IMR-90 (cell line): ENCODE measurements around the gene ADPRHL1. TPM values are rescaled to one million over a fixed set of nuclear protein-coding genes. Genes with fewer than 3 reads are reported as not detected.

Experiments used
- ATAC-seq: fragments of 200-7000 bp; cut with Tn5 transposase; 2 replicates; pipeline ENCODE4 v1.9.1; 2020; ENCODE audit warnings: low read depth, mild to moderate bottlenecking, moderate library complexity
- BruUV-seq: library from RNA; stranded (reverse); fragments of 400-500 nt; replicated peaks from 2 replicates; lab custom pipeline; 2021; lab: Mats Ljungman, UMichigan
- CTCF ChIA-PET: fragments of 300-600 bp; formaldehyde crosslinking; extraction: SDS; loops from one replicate; lab custom pipeline; 2021; ENCODE audit warnings: antibody characterized with exemption; lab: Yijun Ruan, JAX
- POLR2A ChIA-PET: fragments of 300-600 bp; sonication (Branson Sonifier 250); formaldehyde crosslinking; loops from one replicate; lab custom pipeline; 2022; ENCODE audit warnings: antibody characterized with exemption; ENCODE audit not compliant: unreplicated experiment; lab: Charles Lee
- DNase-seq: peaks from one replicate; pipeline ENCODE4 v3.0.0; 2013
- H2AFZ ChIP-seq: replicated peaks from 2 replicates; pipeline ENCODE3; 2013; ENCODE audit warnings: low read length, mild to moderate bottlenecking; ENCODE audit not compliant: poor library complexity
- H2AK5ac ChIP-seq: 2 replicates; pipeline ENCODE4 v1.6.1; 2013; ENCODE audit warnings: low read depth, low read length, inconsistent platforms
- H2AK9ac ChIP-seq: replicated peaks from 2 replicates; pipeline ENCODE3; 2013; ENCODE audit warnings: mild to moderate bottlenecking, low read depth, low read length, moderate library complexity; ENCODE audit not compliant: poor library complexity
- H2BK120ac ChIP-seq: 2 replicates; pipeline ENCODE4 v1.6.1; 2013; ENCODE audit warnings: low read depth, low read length, inconsistent platforms
- H2BK15ac ChIP-seq: 3 replicates; pipeline ENCODE4 v1.6.1; 2013; ENCODE audit warnings: low read depth, low read length, inconsistent platforms
- H2BK20ac ChIP-seq: 2 replicates; pipeline ENCODE4 v1.6.1; 2013; ENCODE audit warnings: low read depth, mild to moderate bottlenecking, inconsistent platforms, low read length, moderate library complexity
- H2BK5ac ChIP-seq: 2 replicates; pipeline ENCODE4 v1.6.1; 2013; ENCODE audit warnings: mild to moderate bottlenecking, low read depth, low read length, inconsistent platforms; ENCODE audit not compliant: poor library complexity, severe bottlenecking
- H3K14ac ChIP-seq: replicated peaks from 2 replicates; pipeline ENCODE4 v1.6.1; 2013; ENCODE audit warnings: low read depth, low read length, inconsistent platforms
- H3K18ac ChIP-seq: 2 replicates; pipeline ENCODE4 v1.6.1; 2013; ENCODE audit warnings: low read depth, low read length, control low read depth
- H3K23ac ChIP-seq: 2 replicates; pipeline ENCODE4 v1.6.1; 2013; ENCODE audit warnings: low read depth, low read length, inconsistent platforms
- H3K27ac ChIP-seq: 2 replicates; pipeline ENCODE4 v1.5.1; 2013; ENCODE audit warnings: mild to moderate bottlenecking, control low read depth, low read length; ENCODE audit not compliant: insufficient read depth
- H3K27me3 ChIP-seq: 2 replicates; pipeline ENCODE4 v1.6.1; 2013; ENCODE audit warnings: low read length; ENCODE audit not compliant: control insufficient read depth, insufficient read depth
- H3K36me3 ChIP-seq: 2 replicates; pipeline ENCODE4 v1.6.1; 2013; ENCODE audit warnings: low read length, mixed read lengths; ENCODE audit not compliant: control insufficient read depth, insufficient read depth
- H3K4ac ChIP-seq: 2 replicates; pipeline ENCODE4 v1.6.1; 2013; ENCODE audit warnings: low read depth, low read length, inconsistent platforms
- H3K4me1 ChIP-seq: 2 replicates; pipeline ENCODE4 v1.6.1; 2013; ENCODE audit warnings: low read length, mixed read lengths; ENCODE audit not compliant: control insufficient read depth, insufficient read depth
- H3K4me2 ChIP-seq: 2 replicates; pipeline ENCODE4 v1.6.1; 2013; ENCODE audit warnings: low read depth, mild to moderate bottlenecking, control low read depth, low read length, moderate library complexity
- H3K4me3 ChIP-seq: 2 replicates; pipeline ENCODE4 v1.5.1; 2013; ENCODE audit warnings: low read depth, mild to moderate bottlenecking, control low read depth, low read length, moderate library complexity; ENCODE audit not compliant: insufficient read depth
- H3K56ac ChIP-seq: 2 replicates; pipeline ENCODE4 v1.6.1; 2013; ENCODE audit warnings: low read length, inconsistent platforms; ENCODE audit not compliant: insufficient read depth; ENCODE audit errors: extremely low read depth
- H3K79me1 ChIP-seq, 2 experiments: 2 replicates each; pipeline ENCODE4 v1.6.1; 2013; ENCODE audit warnings: low read length in 2 of 2, inconsistent platforms in 1 of 2, low read depth in 1 of 2
- H3K9ac ChIP-seq: 2 replicates; pipeline ENCODE4 v1.6.1; 2013; ENCODE audit warnings: low read depth, low read length, control low read depth
- H3K9me1 ChIP-seq: 2 replicates; pipeline ENCODE4 v1.6.1; 2013; ENCODE audit warnings: low read length, inconsistent platforms; ENCODE audit not compliant: insufficient read depth
- H3K9me3 ChIP-seq: 2 replicates; pipeline ENCODE4 v1.6.1; 2013; ENCODE audit warnings: low read length; ENCODE audit not compliant: control insufficient read depth, insufficient read depth
- H4K20me1 ChIP-seq: 2 replicates; pipeline ENCODE4 v1.6.1; 2013; ENCODE audit warnings: low read length, inconsistent platforms; ENCODE audit not compliant: insufficient read depth
- H4K5ac ChIP-seq: 2 replicates; pipeline ENCODE4 v1.6.1; 2013; ENCODE audit warnings: mild to moderate bottlenecking, low read depth, low read length, control low read depth
- H4K8ac ChIP-seq, 2 experiments: 2 replicates each; pipeline ENCODE4 v1.6.1; 2013; ENCODE audit warnings: low read depth in 2 of 2, low read length in 2 of 2, control low read depth in 1 of 2, inconsistent platforms in 1 of 2
- H4K91ac ChIP-seq: 2 replicates; pipeline ENCODE4 v1.6.1; 2013; ENCODE audit warnings: low read depth, low read length, inconsistent platforms; ENCODE audit not compliant: insufficient read depth
- CHD1 ChIP-seq: IDR thresholded peaks from 2 replicates; pipeline ENCODE4 v1.6.1; 2012; ENCODE audit warnings: low read depth, low read length, improper control_type of control experiment
- MAZ ChIP-seq: IDR thresholded peaks from 2 replicates; pipeline ENCODE4 v1.6.1; 2012; ENCODE audit warnings: low read depth, mild to moderate bottlenecking, low read length, improper control_type of control experiment, moderate library complexity, borderline replicate concordance
- MXI1 ChIP-seq: IDR thresholded peaks from 2 replicates; pipeline ENCODE4 v1.6.1; 2012; ENCODE audit warnings: low read depth, mild to moderate bottlenecking, low read length, moderate library complexity, borderline replicate concordance
- NFE2L2 ChIP-seq: fragments of 150-350 bp; IDR thresholded peaks from 2 replicates; pipeline ENCODE4 v1.6.1; 2016; ENCODE audit warnings: low read depth, mild to moderate bottlenecking, low read length
- RCOR1 ChIP-seq: IDR thresholded peaks from 2 replicates; pipeline ENCODE4 v1.6.1; 2012; ENCODE audit warnings: mild to moderate bottlenecking, low read length, improper control_type of control experiment; ENCODE audit not compliant: insufficient replicate concordance
- WGBS, 2 experiments: methylation state at CpG; one replicate each; pipeline versions ENCODE4 v1.1.5 to v1.1.7; 2013; ENCODE audit warnings: missing lambda C conversion rate in 2 of 2; ENCODE audit not compliant: insufficient read length in 1 of 2; ENCODE audit errors: extremely low coverage in 2 of 2; 5-methylcytosine and 5-hydroxymethylcytosine counted together
- dilution Hi-C: fragments of 300-500 bp; cut with HindIII; formaldehyde crosslinking; loops from one replicate; pipeline ENCODE4 v1.14.3; 2018; ENCODE audit warnings: low sequenced_read_pairs; ENCODE audit not compliant: unreplicated experiment
- in situ Hi-C: fragments of 300-500 bp; cut with MboI; formaldehyde crosslinking; loops from 3 replicates; pipeline ENCODE4 v1.14.3; 2019; ENCODE audit warnings: low sequenced_read_pairs, inconsistent platforms, mixed read lengths
- intact Hi-C: fragments of 100-400 bp; cut with micrococcal nuclease; formaldehyde crosslinking; loops from 2 replicates; pipeline ENCODE4 v1.10.0; 2022
- polyA plus RNA-seq, 3 experiments: library from polyadenylated mRNA; depleted of rRNA; stranded (reverse); fragments of >200 nt; gene quantifications; 2 replicates each; pipeline ENCODE4 v1.2.3, GENCODE V29; 2012; ENCODE audit warnings: low replicate concordance in 1 of 3
- total RNA-seq: library from RNA; depleted of rRNA; stranded (reverse); fragments of >200 nt; gene quantifications from 2 replicates; pipeline ENCODE4 v1.2.3, GENCODE V29; 2012
- TF ChIP-seq, protein P1 (sequence below): fragments of 150-350 bp; IDR thresholded peaks from 2 replicates; pipeline ENCODE4 v1.6.1; 2017; ENCODE audit warnings: mild to moderate bottlenecking, antibody characterized with exemption, low read length, low read depth
- TF ChIP-seq, protein P2 (sequence below): conservative IDR thresholded peaks from 2 replicates; pipeline ENCODE4 v1.5.1; 2012; ENCODE audit warnings: mild to moderate bottlenecking, low read depth, low read length, improper control_type of control experiment

ADPRHL1 gene
- total and polyA plus RNA-seq, 2 of the 4 experiments (the other 2 are of a cell fraction), result 0.36 to 0.67 TPM

DNA sequence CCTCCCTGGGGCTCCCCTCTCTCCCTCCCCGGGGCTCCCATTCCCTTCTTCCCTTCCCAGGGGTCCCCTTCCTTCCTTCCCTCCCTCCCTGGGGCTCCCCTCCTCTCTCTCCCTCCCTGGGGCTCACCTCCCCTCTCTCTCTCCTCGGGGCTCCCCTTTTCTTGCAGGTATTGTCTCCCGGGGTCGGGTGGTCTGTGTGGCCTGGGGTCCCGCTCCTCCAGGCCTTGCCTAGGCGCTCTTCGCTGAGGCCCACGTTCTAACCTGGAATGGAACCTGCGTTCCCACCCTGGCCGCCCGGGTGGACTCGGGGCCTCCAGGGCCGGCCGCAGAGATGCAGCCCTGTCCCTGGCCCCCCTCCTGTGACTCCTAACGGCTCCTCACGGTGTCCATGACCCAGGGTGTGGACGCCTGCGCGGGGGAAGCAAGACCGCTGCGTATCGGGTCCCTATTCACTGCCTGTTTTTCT is 38.2 kb upstream of the ADPRHL1 start:
- ChIA-PET CTCF (no interaction called here), POLR2A (no interaction called here)
- WGBS, 2 experiments, result 0% methylated on average over 7 of the region's 22 CpGs; no CpG with 5 or more reads in 1 of the 2 experiments
- Histone ChIP-seq H3K4me2 (peak overlapping the region; percentile 87), H2BK15ac (no peak overlapping the region), H4K8ac (peak overlapping the region; percentile 12 to 57; a peak in 3 of 4 replicates), H3K14ac (peak overlapping the region; percentile 89), H2BK120ac (peak overlapping the region; percentile 63), H2BK5ac (peak overlapping the region; percentile 82), H3K23ac (peak overlapping the region; percentile 95), H4K5ac (peak overlapping the region; percentile 43), H2BK20ac (no peak overlapping the region), H3K4me3 (peak overlapping the region; percentile 76), H2AK5ac (peak overlapping the region; percentile 52), H3K9me3 (no peaks in the 10 kb centered on the region), H3K4me1 (peaks cover 19% of the 10 kb centered on the region), H3K27me3 (no peaks in the 10 kb centered on the region), H4K20me1 (peaks cover 68% of the 10 kb centered on the region), H3K4ac (peak overlapping the region; percentile 77), H3K9me1 (peaks cover 34% of the 10 kb centered on the region), H3K79me1 (peaks cover 51 to 74% of the 10 kb centered on the region in 2 experiments), H4K91ac (peak overlapping the region; percentile 77), H3K27ac (peak overlapping the region; percentile 95), H2AK9ac (peak overlapping the region; percentile 98), H3K18ac (peak overlapping the region; percentile 39), H2AFZ (peak overlapping the region; percentile 82), H3K9ac (peak overlapping the region; percentile 94), H3K36me3 (peaks cover 15% of the 10 kb centered on the region), H3K56ac (peak overlapping the region; percentile 85; the same call in 1 of the 2 replicates)
- BruUV-seq, result TSS peak; percentile 62
- DNase-seq (peak; percentile 14), ATAC-seq (peak; percentile 4; the same call in 1 of the 2 replicates)
- dilution Hi-C loops (no loop called here), in situ Hi-C loops (no loop called here), intact Hi-C loops (no loop called here)
- TF ChIP-seq MXI1 (no peak), CHD1 (no peak), NFE2L2 (no peak), RCOR1 (no peak), MAZ (no peak)
- TF ChIP-seq, protein P1, sequence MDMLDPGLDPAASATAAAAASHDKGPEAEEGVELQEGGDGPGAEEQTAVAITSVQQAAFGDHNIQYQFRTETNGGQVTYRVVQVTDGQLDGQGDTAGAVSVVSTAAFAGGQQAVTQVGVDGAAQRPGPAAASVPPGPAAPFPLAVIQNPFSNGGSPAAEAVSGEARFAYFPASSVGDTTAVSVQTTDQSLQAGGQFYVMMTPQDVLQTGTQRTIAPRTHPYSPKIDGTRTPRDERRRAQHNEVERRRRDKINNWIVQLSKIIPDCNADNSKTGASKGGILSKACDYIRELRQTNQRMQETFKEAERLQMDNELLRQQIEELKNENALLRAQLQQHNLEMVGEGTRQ, result no peak
- TF ChIP-seq, protein P2, sequence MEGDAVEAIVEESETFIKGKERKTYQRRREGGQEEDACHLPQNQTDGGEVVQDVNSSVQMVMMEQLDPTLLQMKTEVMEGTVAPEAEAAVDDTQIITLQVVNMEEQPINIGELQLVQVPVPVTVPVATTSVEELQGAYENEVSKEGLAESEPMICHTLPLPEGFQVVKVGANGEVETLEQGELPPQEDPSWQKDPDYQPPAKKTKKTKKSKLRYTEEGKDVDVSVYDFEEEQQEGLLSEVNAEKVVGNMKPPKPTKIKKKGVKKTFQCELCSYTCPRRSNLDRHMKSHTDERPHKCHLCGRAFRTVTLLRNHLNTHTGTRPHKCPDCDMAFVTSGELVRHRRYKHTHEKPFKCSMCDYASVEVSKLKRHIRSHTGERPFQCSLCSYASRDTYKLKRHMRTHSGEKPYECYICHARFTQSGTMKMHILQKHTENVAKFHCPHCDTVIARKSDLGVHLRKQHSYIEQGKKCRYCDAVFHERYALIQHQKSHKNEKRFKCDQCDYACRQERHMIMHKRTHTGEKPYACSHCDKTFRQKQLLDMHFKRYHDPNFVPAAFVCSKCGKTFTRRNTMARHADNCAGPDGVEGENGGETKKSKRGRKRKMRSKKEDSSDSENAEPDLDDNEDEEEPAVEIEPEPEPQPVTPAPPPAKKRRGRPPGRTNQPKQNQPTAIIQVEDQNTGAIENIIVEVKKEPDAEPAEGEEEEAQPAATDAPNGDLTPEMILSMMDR, result no peak
